Measurements from ENCODE around the gene CRTC1. TPM values are rescaled to one million over a fixed set of nuclear protein-coding genes. Genes with fewer than 3 reads are reported as not detected.
A peak's percentile ranks its signal among the peaks of the same experiment; 100 is the strongest.

The CRTC1 gene
- total and polyA plus RNA-seq, 2 of the 13 experiments (the other 11 are each of a cell fraction or from before 2014, with no cell fraction given) = 2.0 to 2.7 TPM

DNA sequence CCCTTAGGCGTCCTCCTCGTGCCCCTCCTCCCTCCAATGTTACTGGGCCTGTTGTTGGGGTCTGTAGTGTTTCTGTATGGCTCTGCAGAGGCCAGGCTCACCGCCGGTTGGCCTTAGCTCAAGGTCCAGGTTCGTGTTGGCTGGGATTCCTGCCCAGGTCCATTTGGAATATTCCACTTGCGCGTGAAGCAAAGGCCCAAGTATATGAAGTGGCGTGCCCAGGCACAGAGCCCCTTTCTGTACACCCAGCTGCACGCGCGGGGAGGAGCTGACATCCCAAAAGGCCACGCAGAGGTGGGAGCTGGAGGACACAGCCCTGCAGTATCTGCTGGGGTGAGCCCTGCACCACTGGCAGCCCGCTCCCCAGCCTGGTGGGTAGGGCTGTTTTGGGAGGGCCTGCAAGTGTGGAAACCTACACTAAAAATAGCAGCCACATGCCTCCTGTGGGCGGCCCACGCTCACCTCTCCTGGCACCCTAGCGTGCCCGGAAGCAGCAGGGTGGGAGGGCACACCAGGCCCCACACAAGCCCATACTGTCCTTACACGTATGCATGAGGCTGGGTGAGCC lies 30.2 kb downstream of the CRTC1 start:
- ChIA-PET POLR2A (interaction anchor here (0.6 to 1.3 kb wide), 5 partner anchors 16 to 147 kb away, joined by 3 to 6 read pairs (median 3); no protein-coding TSS in a partner anchor), CTCF (ENCODE audit: low intra/inter-chr PET ratio, low total read pairs) (no interaction called here)
- Histone ChIP-seq H3K36me3 (replicated peaks in 1 of 2; ENCODE audit: control insufficient read depth in 1 of 2, insufficient read depth in 2 of 2, low read length in 2 of 2) (no peaks in the 10 kb centered on the region), H2AFZ (ENCODE audit: low read length) (no peak overlapping the region), H3K79me2 (ENCODE audit: insufficient read depth, low read length) (peaks cover 7% of the 10 kb centered on the region), H3K27me3 (ENCODE audit: control insufficient read depth in 1 of 2, insufficient read depth in 2 of 2, low read length in 2 of 2) (no peaks in the 10 kb centered on the region), H3K9ac (ENCODE audit: insufficient read depth, low read depth, low read length) (peak overlapping the region; percentile 36; the same call in 1 of the 2 replicates), H4K20me1 (ENCODE audit: insufficient read depth, low read length) (no peaks in the 10 kb centered on the region), H3K9me3 (ENCODE audit: low read length) (no peaks in the 10 kb centered on the region), H3K4me2 (ENCODE audit: low read depth, low read length) (peak overlapping the region; percentile 66), H3K4me3 (replicated peaks in 1 of 3; ENCODE audit: insufficient read depth in 1 of 3, low read depth in 2 of 3, low read length in 3 of 3) (peak overlapping the region in 1 of 3 experiments; percentile 19; a peak in 2 of 6 replicates), H3K27ac (ENCODE audit: extremely low read length, insufficient read depth, low read length) (peak overlapping the region; percentile 61), H3K4me1 (ENCODE audit: insufficient read depth, low read length) (peaks cover 59% of the 10 kb centered on the region)
- FAIRE-seq (peak; percentile 93), ATAC-seq (peak; percentile 85), DNase-seq (ENCODE audit: low spot score) (peak; percentile 73)
- WGBS (ENCODE audit: low lambda C conversion rate) = 38% methylated on average over 13 of the region's 18 CpGs
- intact Hi-C loops (cut with micrococcal nuclease; ENCODE audit: unreplicated experiment) = no loop called here
- in situ Hi-C loops (cut with HindIII; ENCODE audit: extremely low pct_ligation_motif_present, low pct_unique_long_range_greater_than_20kb) = no loop called here
- no TSS peak for BruUV-seq (replicated peaks)
- peak; percentile 55; the same call in 1 of the 2 replicates for TF ChIP-seq DMAP1 (CRISPR knock-in tag; IDR thresholded peaks at IDR 0.05)
- TF ChIP-seq HOXA7 (CRISPR knock-in tag; IDR thresholded peaks at IDR 0.05) = no peak
- no peak for TF ChIP-seq KAT7 (CRISPR knock-in tag; IDR thresholded peaks at IDR 0.05; ENCODE audit: borderline replicate concordance)
- TF ChIP-seq RFXANK (CRISPR knock-in tag; IDR thresholded peaks at IDR 0.05) = no peak
- TF ChIP-seq ZNF274 (CRISPR knock-in tag; IDR thresholded peaks at IDR 0.05) = no peak
- TF ChIP-seq HMG20A (CRISPR knock-in tag; IDR thresholded peaks at IDR 0.05; ENCODE audit: borderline replicate concordance) = no peak
- no peak for TF ChIP-seq HDAC6 (IDR thresholded peaks at IDR 0.05; ENCODE audit: low read depth, low read length)
- no peak for TF ChIP-seq MEIS1 (CRISPR knock-in tag; IDR thresholded peaks at IDR 0.05; ENCODE audit: borderline replicate concordance)
- TF ChIP-seq, protein P1, sequence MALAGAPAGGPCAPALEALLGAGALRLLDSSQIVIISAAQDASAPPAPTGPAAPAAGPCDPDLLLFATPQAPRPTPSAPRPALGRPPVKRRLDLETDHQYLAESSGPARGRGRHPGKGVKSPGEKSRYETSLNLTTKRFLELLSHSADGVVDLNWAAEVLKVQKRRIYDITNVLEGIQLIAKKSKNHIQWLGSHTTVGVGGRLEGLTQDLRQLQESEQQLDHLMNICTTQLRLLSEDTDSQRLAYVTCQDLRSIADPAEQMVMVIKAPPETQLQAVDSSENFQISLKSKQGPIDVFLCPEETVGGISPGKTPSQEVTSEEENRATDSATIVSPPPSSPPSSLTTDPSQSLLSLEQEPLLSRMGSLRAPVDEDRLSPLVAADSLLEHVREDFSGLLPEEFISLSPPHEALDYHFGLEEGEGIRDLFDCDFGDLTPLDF (CRISPR knock-in tag; IDR thresholded peaks at IDR 0.05) = no peak
- TF ChIP-seq ELF4 (CRISPR knock-in tag; IDR thresholded peaks at IDR 0.05; ENCODE audit: borderline replicate concordance) = no peak
- TF ChIP-seq, protein P2, sequence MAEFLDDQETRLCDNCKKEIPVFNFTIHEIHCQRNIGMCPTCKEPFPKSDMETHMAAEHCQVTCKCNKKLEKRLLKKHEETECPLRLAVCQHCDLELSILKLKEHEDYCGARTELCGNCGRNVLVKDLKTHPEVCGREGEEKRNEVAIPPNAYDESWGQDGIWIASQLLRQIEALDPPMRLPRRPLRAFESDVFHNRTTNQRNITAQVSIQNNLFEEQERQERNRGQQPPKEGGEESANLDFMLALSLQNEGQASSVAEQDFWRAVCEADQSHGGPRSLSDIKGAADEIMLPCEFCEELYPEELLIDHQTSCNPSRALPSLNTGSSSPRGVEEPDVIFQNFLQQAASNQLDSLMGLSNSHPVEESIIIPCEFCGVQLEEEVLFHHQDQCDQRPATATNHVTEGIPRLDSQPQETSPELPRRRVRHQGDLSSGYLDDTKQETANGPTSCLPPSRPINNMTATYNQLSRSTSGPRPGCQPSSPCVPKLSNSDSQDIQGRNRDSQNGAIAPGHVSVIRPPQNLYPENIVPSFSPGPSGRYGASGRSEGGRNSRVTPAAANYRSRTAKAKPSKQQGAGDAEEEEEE (CRISPR knock-in tag; IDR thresholded peaks at IDR 0.05; ENCODE audit: borderline replicate concordance) = no peak
- TF ChIP-seq, protein P3, sequence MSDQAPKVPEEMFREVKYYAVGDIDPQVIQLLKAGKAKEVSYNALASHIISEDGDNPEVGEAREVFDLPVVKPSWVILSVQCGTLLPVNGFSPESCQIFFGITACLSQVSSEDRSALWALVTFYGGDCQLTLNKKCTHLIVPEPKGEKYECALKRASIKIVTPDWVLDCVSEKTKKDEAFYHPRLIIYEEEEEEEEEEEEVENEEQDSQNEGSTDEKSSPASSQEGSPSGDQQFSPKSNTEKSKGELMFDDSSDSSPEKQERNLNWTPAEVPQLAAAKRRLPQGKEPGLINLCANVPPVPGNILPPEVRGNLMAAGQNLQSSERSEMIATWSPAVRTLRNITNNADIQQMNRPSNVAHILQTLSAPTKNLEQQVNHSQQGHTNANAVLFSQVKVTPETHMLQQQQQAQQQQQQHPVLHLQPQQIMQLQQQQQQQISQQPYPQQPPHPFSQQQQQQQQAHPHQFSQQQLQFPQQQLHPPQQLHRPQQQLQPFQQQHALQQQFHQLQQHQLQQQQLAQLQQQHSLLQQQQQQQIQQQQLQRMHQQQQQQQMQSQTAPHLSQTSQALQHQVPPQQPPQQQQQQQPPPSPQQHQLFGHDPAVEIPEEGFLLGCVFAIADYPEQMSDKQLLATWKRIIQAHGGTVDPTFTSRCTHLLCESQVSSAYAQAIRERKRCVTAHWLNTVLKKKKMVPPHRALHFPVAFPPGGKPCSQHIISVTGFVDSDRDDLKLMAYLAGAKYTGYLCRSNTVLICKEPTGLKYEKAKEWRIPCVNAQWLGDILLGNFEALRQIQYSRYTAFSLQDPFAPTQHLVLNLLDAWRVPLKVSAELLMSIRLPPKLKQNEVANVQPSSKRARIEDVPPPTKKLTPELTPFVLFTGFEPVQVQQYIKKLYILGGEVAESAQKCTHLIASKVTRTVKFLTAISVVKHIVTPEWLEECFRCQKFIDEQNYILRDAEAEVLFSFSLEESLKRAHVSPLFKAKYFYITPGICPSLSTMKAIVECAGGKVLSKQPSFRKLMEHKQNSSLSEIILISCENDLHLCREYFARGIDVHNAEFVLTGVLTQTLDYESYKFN (CRISPR knock-in tag; conservative IDR thresholded peaks at IDR 0.05) = peak; percentile 91
- TF ChIP-seq MAFG (CRISPR knock-in tag; IDR thresholded peaks at IDR 0.05) = no peak
- no peak for TF ChIP-seq TCF7L2 (IDR thresholded peaks at IDR 0.05; ENCODE audit: low read depth, low read length)
- TF ChIP-seq ELF1 (CRISPR knock-in tag; IDR thresholded peaks at IDR 0.05) = no peak
- TF ChIP-seq, protein P4, sequence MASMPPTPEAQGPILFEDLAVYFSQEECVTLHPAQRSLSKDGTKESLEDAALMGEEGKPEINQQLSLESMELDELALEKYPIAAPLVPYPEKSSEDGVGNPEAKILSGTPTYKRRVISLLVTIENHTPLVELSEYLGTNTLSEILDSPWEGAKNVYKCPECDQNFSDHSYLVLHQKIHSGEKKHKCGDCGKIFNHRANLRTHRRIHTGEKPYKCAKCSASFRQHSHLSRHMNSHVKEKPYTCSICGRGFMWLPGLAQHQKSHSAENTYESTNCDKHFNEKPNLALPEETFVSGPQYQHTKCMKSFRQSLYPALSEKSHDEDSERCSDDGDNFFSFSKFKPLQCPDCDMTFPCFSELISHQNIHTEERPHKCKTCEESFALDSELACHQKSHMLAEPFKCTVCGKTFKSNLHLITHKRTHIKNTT (CRISPR knock-in tag; IDR thresholded peaks at IDR 0.05) = no peak
- TF ChIP-seq EZH2 (conservative IDR thresholded peaks at IDR 0.05; ENCODE audit: low read depth, low read length) = no peak
- TF ChIP-seq SIN3B (IDR thresholded peaks at IDR 0.05; ENCODE audit: low read length) = no peak
- TF ChIP-seq NR3C1 (CRISPR knock-in tag; IDR thresholded peaks at IDR 0.05) = no peak

Data from HepG2 (cell line).